ENCODE measurements around the gene NCKAP5. TPM values are rescaled to one million over a fixed set of nuclear protein-coding genes. Genes with fewer than 3 reads are reported as not detected.

The NCKAP5 gene
- polyA plus RNA-seq, 1 experiment, result 16.6 TPM

DNA sequence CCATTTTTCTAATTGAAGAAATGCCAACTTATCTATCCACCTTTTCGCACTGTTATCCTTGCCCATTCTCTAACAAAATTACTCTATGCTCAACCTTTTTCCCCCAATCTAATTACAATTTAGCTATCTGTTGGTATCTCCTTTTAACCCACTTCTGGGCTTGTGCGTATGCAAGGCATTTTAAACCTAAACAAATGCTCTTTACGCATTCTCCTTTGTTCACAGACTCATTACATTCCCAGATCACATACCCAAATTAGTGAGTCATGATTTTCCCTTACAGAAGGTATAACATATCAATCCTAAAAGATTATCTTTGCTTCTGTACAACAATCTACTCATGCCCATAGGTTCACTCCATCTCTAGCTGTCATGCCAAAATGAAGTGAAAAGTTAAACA is 826.5 kb downstream of the NCKAP5 start:
- POLR2A ChIA-PET, result no interaction called here
- CTCF ChIA-PET, result no interaction called here
- H3K4me3 ChIP-seq (ENCODE audit: low read depth, low read length), result no peak overlapping the region
- H3K27me3 ChIP-seq (ENCODE audit: control insufficient read depth, insufficient read depth, low read length), result no peaks in the 10 kb centered on the region
- TF ChIP-seq, protein P1, sequence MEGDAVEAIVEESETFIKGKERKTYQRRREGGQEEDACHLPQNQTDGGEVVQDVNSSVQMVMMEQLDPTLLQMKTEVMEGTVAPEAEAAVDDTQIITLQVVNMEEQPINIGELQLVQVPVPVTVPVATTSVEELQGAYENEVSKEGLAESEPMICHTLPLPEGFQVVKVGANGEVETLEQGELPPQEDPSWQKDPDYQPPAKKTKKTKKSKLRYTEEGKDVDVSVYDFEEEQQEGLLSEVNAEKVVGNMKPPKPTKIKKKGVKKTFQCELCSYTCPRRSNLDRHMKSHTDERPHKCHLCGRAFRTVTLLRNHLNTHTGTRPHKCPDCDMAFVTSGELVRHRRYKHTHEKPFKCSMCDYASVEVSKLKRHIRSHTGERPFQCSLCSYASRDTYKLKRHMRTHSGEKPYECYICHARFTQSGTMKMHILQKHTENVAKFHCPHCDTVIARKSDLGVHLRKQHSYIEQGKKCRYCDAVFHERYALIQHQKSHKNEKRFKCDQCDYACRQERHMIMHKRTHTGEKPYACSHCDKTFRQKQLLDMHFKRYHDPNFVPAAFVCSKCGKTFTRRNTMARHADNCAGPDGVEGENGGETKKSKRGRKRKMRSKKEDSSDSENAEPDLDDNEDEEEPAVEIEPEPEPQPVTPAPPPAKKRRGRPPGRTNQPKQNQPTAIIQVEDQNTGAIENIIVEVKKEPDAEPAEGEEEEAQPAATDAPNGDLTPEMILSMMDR (IDR thresholded peaks at IDR 0.05; ENCODE audit: low read depth, low read length), result no peak
- no peak overlapping the region for H3K27ac ChIP-seq (ENCODE audit: low read depth, low read length)
- no peaks in the 10 kb centered on the region for H3K9me3 ChIP-seq (ENCODE audit: control insufficient read depth, insufficient read depth, low read length)
- DNase-seq (ENCODE audit: low read depth, low spot score), result peak; percentile 18

DNA sequence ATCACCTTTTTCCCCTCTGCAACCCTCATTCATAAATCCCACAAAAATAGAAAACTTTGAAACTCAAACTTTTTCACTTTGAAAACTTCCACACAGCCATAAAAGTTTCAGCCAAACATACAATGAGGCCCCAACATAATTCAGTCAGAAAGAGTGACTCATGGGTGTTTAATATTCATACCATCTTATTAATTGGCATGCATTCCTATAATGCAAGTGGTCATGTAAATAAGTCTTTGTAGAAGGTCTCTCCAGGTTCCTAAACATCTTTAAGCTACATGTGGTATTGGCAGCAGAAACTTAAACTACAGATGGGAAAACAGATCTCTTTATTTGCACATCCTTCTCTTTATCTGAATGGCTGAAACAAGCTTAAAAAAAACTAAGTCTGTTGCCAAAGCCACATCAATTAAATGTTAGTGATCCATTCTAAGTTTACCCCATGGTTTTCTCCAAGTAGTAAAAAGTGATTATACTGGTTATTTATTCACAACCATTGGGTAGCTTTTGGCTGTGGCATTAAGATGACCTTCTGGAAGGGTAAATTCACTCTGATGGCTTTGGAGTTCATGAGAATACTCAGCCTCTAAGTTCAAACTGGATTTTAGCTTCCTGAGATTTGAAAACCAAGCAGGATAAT is 828.1 kb downstream of the NCKAP5 start:
- TF ChIP-seq, protein P1 (IDR thresholded peaks at IDR 0.05; ENCODE audit: low read depth, low read length), result no peak
- no peaks in the 10 kb centered on the region for H3K9me3 ChIP-seq (ENCODE audit: control insufficient read depth, insufficient read depth, low read length)
- no peaks in the 10 kb centered on the region for H3K27me3 ChIP-seq (ENCODE audit: control insufficient read depth, insufficient read depth, low read length)
- CTCF ChIA-PET, result no interaction called here
- POLR2A ChIA-PET, result no interaction called here
- H3K4me3 ChIP-seq (ENCODE audit: low read depth, low read length), result no peak overlapping the region
- no peak for DNase-seq (ENCODE audit: low read depth, low spot score)
- H3K27ac ChIP-seq (ENCODE audit: low read depth, low read length), result no peak overlapping the region

DNA sequence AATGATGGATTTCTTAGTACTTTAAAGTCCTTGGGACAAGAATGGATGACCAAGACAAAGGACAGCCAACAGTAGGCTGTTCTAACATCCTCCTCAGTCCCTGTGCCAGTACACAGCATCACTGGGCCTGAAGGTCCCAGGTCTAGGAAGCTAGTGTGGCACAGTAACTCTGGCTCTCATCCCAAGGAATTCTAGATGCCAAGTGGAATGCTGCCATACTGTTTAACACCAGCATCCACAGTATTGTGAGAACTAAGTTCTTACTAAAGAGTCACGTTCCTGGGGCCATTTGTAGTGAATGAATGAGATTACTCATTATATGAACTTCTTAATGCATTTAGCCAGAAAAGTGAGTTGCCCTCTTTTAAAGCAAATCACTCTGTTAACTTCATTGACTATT is 830.0 kb downstream of the NCKAP5 start:
- CTCF ChIA-PET, result interaction anchor here (0.6 kb wide), 1 partner anchor 22 kb away, joined by 3 read pairs; no protein-coding TSS in a partner anchor
- TF ChIP-seq, protein P1 (IDR thresholded peaks at IDR 0.05; ENCODE audit: low read depth, low read length), result no peak
- H3K27me3 ChIP-seq (ENCODE audit: control insufficient read depth, insufficient read depth, low read length), result no peaks in the 10 kb centered on the region

DNA sequence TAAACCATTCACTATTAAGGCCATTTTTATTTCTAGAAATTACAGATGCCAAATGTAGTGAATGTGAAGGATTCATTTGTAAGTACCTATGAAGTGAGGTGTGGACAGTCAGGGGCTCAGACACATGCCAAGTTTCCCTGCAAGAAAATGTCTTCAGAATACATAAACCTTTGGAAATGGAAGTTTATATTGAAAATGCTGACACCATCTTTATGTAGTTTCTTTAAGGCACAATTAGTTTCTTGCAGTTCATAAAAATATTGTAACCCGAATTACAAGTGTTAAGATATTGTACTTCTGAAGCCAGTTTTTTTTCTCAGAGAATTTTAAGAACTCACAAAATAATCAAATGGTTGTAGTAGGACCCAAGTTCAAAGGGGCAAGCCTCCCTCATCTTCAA is 832.2 kb downstream of the NCKAP5 start:
- TF ChIP-seq, protein P1 (IDR thresholded peaks at IDR 0.05; ENCODE audit: low read depth, low read length), result no peak
- DNase-seq (ENCODE audit: low read depth, low spot score), result no peak
- Histone ChIP-seq H3K4me3 (ENCODE audit: low read depth, low read length) (no peak overlapping the region), H3K27me3 (ENCODE audit: control insufficient read depth, insufficient read depth, low read length) (no peaks in the 10 kb centered on the region), H3K9me3 (ENCODE audit: control insufficient read depth, insufficient read depth, low read length) (no peaks in the 10 kb centered on the region), H3K27ac (ENCODE audit: low read depth, low read length) (no peak overlapping the region)
- ChIA-PET CTCF (no interaction called here), POLR2A (no interaction called here)

More for the DNA sequence above, 830.0 kb downstream of the NCKAP5 start:
- POLR2A ChIA-PET, result no interaction called here
- Histone ChIP-seq H3K27ac (ENCODE audit: low read depth, low read length) (no peak overlapping the region), H3K4me3 (ENCODE audit: low read depth, low read length) (no peak overlapping the region), H3K9me3 (ENCODE audit: control insufficient read depth, insufficient read depth, low read length) (no peaks in the 10 kb centered on the region)
- DNase-seq (ENCODE audit: low read depth, low spot score), result no peak

GRCh38 chr2:132734961-132735360 is 833.3 kb downstream of the NCKAP5 start:
- no peak overlapping the region for H3K27ac ChIP-seq (ENCODE audit: low read depth, low read length)
- CTCF ChIA-PET, result interaction anchor here (0.6 kb wide), 2 partner anchors 58 to 71 kb away, joined by 3 to 4 read pairs; no protein-coding TSS in a partner anchor
- no peak overlapping the region for H3K4me3 ChIP-seq (ENCODE audit: low read depth, low read length)
- no peak for DNase-seq (ENCODE audit: low read depth, low spot score)
- POLR2A ChIA-PET, result no interaction called here
- TF ChIP-seq, protein P1 (IDR thresholded peaks at IDR 0.05; ENCODE audit: low read depth, low read length), result no peak
- no peaks in the 10 kb centered on the region for H3K9me3 ChIP-seq (ENCODE audit: control insufficient read depth, insufficient read depth, low read length)
- H3K27me3 ChIP-seq (ENCODE audit: control insufficient read depth, insufficient read depth, low read length), result no peaks in the 10 kb centered on the region

Data from AG04450 (cell line).